GM19099 (cell line): Measurements from ENCODE around the gene DSTYK.

Experiments used
- POLR2A ChIP-seq: IDR thresholded peaks from 3 replicates; pipeline ENCODE4 v1.6.1; 2011; ENCODE audit warnings: low read depth; ENCODE audit not compliant: insufficient read length; ENCODE audit errors: extremely low read depth

DSTYK gene

GRCh38 chr1:205179842-205180241 lies 31.7 kb downstream of the DSTYK start:
- no peak for TF ChIP-seq POLR2A

GRCh38 chr1:205172729-205173366 lies 38.7 kb downstream of the DSTYK start:
- TF ChIP-seq POLR2A = no peak

- no peak for TF ChIP-seq POLR2A
These were observed 40.1 kb downstream of the DSTYK start for GRCh38 chr1:205171369-205171768.

GRCh38 chr1:205170532-205171269 lies 40.8 kb downstream of the DSTYK start:
- no peak for TF ChIP-seq POLR2A

GRCh38 chr1:205169248-205169647 lies 42.3 kb downstream of the DSTYK start:
- TF ChIP-seq POLR2A = no peak

GRCh38 chr1:205168291-205168690 lies 43.2 kb downstream of the DSTYK start:
- TF ChIP-seq POLR2A = no peak

- TF ChIP-seq POLR2A = no peak
These were observed 49.2 kb downstream of the DSTYK start for GRCh38 chr1:205162301-205162700.

- TF ChIP-seq POLR2A = no peak
These were observed 50.4 kb downstream of the DSTYK start for GRCh38 chr1:205161076-205161475.

GRCh38 chr1:205158048-205158616 lies 53.4 kb downstream of the DSTYK start:
- TF ChIP-seq POLR2A = no peak

GRCh38 chr1:205152505-205152904 lies 59.0 kb downstream of the DSTYK start:
- TF ChIP-seq POLR2A = no peak

GRCh38 chr1:205150651-205151428 lies 60.7 kb downstream of the DSTYK start:
- no peak for TF ChIP-seq POLR2A

- no peak for TF ChIP-seq POLR2A
These were observed 64.2 kb downstream of the DSTYK start for GRCh38 chr1:205147191-205147835.

- no peak for TF ChIP-seq POLR2A
These were observed 66.8 kb downstream of the DSTYK start for GRCh38 chr1:205144751-205145150.

GRCh38 chr1:205144046-205144720 lies 67.3 kb downstream of the DSTYK start:
- no peak for TF ChIP-seq POLR2A
